Measurements from ENCODE around the gene XRN2.
"Not testable (repeated sequence)": the region's sequence is repeated elsewhere in the genome, so short reads cannot be mapped to it uniquely, and the experiment has no call there.

Gene XRN2

DNA sequence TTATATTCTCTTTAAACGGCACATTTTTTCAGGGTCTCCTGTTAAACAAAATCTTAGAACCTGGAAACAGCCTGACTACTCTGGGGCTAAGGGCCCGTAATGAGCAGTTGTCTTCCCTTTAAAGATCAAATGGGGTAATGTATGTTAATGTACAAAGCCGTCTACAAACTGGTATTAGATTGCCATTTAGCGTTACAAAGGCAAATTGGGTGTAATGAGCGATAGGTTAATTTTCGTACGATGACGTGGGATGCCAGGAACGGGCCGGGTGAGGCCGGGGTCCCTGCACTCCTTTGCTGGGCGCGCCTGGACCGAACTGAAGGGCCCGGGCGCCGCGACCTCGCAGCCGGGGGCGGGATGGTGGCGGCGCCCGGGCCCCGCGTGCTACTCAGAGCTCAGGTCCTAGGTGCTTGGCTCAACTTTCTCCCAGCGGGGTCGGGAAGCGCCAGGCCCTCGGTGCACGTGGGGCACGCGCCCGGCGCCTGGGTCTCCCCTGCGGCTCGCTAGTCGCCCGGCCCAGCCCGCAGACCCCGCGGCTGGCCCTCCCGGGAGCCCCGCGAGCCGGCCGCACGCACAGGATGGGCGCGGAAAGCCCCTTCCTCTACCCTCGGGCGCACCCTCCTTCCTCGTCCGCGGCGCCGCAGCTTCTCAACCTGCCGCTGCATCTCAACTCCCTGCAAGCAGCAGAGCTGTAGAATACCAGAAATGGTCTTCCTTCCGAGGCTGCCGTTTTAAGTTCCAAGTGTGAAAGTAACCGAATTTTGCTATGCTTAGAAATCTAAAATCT, 88.2 kb downstream of the XRN2 start:
- DNase-seq: no peak

GRCh38 chr20:21391972-21392352, 88.8 kb downstream of the XRN2 start:
- DNase-seq: no peak

- no peak for DNase-seq
These were observed 90.0 kb downstream of the XRN2 start for GRCh38 chr20:21393166-21393565.

DNA sequence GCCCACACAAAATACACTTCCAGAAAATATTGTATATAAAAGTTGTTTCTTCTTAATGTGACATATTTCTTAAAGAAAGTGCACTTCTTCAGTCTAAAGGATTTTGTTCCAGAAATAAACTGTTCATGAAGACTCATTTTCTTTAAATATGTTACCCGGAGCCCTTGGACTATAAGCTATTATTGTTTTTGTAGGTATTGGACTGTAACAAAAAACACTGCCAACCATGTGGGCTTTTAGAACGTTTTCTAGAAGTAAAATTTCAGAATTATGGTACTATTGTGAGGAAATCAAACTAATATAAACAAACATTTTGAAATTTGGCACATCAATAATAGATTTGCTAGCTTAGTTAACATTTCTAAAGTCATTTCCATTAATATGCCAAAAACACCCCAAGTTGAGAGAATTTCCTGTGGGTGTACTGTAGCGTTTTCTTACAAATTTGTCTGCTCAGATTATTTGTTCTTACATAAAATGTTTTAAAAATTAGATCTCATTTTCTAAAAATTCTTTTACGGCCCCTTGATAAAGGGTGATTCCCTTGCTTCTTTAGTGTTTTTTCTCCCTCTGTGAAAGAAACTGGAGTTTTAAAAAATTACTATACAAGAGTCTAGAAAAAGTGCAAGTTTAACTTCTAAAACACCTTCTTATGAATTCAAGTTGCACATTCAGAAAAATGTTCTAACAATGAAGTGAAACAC, 90.8 kb downstream of the XRN2 start:
- no peak for DNase-seq

- no peak for DNase-seq
These were observed 91.4 kb downstream of the XRN2 start for GRCh38 chr20:21394551-21394950.

- no peak for DNase-seq
These were observed 92.0 kb downstream of the XRN2 start for GRCh38 chr20:21395051-21395665.

DNA sequence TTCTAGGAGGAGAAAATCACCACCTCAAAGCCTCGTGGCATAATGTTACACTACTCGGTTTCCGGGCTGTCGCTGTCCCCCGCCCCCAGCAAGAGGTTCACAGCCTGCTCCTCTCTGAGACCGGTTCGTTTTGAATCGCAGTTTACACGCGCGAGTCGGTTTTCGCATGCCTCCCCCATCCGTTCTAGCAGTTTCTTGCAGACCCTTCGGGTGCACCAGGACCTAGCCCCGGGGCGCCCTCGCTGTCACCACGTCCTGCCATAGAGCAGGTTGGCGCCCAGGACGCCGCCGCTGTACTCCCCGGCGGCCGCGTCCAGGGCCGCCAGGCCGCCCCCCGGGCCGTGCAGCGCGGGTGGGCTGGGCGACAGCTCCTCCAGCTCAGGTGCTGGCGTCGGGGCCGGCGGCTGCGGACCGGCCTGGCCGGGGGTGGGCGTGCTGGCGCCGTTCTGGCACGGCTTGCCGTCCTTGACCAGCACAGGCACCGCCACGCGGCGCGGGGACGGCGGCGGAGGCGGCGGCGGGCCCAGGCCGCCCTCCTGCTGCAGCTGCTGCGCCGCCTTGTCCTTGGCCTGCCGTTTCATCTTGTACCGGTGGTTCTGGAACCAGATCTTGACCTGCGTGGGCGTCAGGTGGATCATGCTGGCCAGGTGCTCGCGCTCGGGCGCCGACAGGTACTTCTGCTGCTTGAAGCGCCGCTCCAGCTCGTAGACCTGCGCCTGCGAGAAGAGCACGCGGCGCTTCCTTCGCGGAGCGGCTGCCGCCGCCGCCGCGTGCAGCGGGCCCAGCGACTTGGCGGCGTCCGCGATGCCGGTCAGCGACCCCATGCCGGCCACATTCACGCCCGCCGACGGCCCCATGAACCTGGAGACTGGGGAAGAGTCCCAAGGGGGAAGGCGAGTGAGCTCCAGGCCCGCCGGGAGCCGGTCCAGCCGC, 92.8 kb downstream of the XRN2 start:
- no peak for DNase-seq

DNA sequence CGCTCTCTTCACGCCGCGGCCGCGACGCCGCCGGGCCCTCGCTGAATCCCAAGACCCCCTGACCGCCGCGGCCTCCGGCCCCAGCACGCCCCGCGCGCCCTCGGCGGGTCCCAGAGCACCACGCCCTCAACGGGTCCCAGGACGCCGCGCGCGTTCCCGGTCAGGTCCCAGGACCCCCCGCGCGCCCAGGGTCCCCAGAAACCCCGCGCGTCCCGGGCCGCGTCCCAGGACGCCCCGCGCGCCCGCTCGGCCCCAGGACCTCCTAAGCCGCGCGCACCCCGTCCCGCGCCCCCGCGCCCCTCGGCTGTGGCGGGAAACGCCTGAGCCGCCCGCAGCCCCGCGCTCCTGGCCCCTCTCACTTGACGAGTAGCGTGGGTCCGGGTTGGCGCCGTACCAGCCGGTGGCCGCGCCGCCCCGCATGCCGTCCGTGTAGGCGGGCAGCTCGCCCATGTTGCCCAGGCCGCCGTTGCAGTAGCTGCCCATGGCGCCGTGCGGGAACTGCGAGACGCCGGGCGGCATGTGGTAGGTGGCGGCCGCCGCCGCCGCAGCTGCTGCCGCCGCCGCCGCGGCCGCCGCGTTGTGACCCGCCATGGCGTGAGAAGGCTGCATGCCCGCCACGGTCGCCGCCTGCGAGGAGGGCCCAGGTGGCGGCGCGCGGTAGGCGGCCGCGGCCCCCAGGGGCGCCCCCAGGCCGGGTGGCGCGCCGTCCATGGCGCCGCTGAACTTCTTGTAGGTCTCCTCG, 93.6 kb downstream of the XRN2 start:
- DNase-seq: no peak

DNA sequence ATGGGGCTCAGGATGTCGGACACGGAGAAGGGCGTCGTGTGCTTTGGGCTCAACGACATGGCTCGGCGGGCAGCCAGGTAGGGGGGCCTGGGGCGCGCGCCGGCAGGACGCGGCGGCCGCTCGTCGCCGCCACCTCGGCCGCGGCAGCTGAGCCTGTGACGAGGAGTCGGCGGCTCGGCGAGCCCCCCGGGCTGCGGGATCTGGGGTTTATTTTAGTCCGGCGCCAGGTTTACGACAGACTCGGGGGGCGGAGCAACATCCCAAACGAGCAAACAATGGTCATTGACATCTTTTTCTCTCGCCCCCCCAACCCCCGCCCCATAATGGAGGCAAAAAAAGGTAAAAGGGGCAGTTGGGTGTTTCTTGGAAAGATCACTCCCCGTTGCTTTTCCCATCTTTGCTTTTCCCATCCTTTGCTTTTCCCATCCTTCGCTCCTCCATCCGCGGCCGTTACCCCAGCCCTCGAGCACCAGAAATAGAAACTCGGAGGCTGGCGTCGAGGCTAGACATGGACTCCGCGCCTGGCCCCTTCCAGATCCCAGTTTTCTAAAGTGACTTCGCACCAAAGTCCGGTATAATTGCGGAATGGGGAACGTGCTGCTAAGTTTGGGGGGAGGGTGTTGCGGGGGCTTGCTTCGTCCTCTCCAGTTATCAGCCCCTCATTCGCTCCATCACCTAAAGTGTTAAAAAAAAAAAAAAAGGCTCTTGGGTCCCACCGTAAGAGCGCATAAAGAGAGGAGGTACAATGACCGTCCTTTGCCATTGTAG, 94.4 kb downstream of the XRN2 start, which contains the start of gene NKX2-4:
Gene NKX2-4 (minus strand): TSS at position 186 of the 768 bp plus-strand sequence. CDS start 127 bp downstream, at position 59.
- DNase-seq: no peak

DNA sequence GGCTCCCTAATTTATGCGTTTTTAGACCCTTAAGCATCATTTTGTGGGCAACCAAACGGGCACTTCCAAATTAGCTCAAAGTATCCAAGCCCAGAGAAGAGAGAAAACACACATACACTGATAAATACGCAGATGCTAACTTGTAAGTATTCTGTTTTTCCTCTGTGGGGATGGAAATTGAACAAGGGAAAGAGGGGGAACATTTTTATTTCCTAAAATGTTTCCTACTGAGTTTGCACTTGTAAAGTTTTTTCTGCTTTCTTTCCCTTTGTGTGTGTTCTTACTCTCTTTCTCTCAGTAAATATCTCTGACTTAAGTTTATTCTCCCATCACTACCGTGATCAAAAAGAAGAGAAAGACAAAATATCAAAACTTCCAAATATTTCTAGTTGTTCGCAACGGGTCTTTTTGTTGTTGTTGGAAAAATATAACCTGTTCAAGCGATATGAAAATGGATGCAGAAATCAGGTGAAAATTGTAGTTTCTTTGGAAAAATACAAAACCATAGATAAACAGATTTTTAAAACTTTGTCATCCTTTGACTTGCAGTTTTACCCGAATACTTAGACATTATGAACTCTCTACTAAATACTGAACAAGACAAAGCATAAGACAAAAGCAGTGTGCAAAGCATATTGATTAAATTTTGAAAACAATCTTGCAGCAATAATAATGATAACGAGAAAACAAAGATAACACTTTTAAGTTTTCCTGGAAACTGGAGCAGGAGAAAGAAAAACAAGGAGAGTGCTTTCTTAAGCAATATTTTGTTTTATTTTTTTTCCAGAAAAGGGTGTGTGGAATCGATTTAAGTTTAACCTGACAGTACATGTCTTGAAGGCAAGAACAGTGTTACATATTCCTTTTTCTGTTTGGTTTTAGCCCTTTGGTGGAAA, 95.2 kb downstream of the XRN2 start:
- DNase-seq: no peak

GRCh38 chr20:21399005-21399475, 95.9 kb downstream of the XRN2 start:
- no peak for DNase-seq

DNA sequence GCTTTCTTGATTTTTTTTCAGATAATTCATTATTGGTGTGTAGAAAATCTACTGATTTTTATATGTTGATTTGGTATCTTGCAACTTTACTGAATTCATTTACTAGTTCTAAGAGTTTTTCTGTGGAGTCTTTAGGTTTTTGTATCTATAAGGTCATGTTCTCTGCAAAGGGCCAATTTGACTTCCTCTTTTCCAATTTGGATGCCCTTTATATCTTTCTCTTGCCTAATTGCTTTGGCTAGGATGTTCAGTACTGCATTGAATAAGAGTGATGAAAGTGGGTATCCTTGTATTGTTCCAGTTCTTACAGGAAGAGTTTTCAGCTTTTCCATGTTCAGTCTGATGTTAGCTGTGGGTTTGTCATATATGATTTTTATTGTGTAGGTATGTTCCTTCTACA, 108.6 kb downstream of the XRN2 start:
- no peak for DNase-seq

GRCh38 chr20:21413996-21414395, 110.9 kb downstream of the XRN2 start:
- DNase-seq: not testable (repeated sequence)

DNA sequence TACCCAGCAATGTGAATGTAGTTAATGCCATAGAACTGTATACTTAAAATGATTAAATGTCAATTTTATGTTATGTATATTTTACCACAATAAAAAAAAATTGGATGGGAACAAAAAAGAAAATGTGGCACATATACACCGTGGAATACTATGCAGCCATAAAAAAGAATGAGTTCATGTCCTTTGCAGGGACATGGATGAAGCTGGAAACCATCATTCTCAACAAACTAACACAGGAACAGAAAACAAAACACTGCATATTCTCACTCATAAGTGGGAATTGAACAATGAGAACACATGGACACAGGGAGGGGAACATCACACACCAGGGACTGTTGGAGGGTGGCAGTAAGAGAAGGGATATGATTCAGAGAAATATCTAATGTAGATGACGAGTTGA, 116.0 kb downstream of the XRN2 start:
- not testable (repeated sequence) for DNase-seq

GRCh38 chr20:21421601-21422236, 118.6 kb downstream of the XRN2 start:
- no peak for DNase-seq

- not testable (repeated sequence) for DNase-seq
These were observed 120.6 kb downstream of the XRN2 start for GRCh38 chr20:21423712-21424111.

GRCh38 chr20:21424846-21425245, 121.7 kb downstream of the XRN2 start:
- DNase-seq: no peak

GRCh38 chr20:21430020-21430419, 126.9 kb downstream of the XRN2 start:
- DNase-seq: no peak

- no peak for DNase-seq
These were observed 129.8 kb downstream of the XRN2 start for GRCh38 chr20:21432911-21433310.
